ENCODE measurements around the gene ADGRL1.
"Not testable (repeated sequence)": the region's sequence is repeated elsewhere in the genome, so short reads cannot be mapped to it uniquely, and the experiment has no call there.

The ADGRL1 gene

GRCh38 chr19:14158276-14159023 lies 47.5 kb downstream of the ADGRL1 start:
- no peak for DNase-seq

GRCh38 chr19:14156971-14157717 lies 48.8 kb downstream of the ADGRL1 start:
- DNase-seq = no peak

DNA sequence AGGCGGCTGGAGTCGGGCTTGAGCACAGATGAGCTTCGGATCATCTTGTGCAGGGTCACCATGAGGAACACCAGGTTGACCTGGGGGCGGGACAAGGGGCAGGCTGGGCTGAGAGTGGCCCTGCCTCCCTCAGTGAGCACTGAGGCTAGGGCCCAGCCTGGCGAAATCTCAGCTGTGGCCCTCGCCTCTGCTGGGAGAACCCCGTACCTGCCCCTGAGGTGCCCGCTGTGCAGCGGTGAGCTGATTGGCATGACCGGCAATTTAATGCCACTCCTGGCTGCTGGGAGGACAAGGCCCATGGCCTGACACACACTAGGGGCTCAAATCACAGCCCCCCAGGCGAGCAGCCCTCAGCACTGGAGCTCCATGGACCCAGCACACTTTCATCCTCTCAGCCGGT lies 49.8 kb downstream of the ADGRL1 start:
- DNase-seq = no peak

DNA sequence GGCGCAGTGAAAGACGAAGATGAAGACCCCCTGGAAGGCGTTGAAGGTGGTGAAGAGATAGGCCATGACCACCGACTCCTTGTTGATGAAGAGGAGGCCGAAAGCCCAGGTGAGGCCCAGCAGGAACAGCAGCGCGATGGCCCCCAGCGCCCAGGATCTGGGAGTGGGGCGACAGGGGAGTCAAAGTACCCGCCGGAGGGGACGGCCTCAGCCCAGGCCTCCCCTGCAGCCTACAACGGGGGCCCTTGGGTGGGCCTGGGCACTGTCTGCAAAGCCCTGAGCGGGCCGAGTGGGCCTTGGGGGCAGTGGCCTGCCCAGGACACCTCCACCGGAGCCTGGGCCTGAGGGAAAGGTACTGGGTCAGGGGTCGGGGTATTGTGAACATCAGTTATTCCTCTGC lies 50.6 kb downstream of the ADGRL1 start:
- DNase-seq = no peak

GRCh38 chr19:14152713-14153112 lies 53.3 kb downstream of the ADGRL1 start:
- DNase-seq = no peak

DNA sequence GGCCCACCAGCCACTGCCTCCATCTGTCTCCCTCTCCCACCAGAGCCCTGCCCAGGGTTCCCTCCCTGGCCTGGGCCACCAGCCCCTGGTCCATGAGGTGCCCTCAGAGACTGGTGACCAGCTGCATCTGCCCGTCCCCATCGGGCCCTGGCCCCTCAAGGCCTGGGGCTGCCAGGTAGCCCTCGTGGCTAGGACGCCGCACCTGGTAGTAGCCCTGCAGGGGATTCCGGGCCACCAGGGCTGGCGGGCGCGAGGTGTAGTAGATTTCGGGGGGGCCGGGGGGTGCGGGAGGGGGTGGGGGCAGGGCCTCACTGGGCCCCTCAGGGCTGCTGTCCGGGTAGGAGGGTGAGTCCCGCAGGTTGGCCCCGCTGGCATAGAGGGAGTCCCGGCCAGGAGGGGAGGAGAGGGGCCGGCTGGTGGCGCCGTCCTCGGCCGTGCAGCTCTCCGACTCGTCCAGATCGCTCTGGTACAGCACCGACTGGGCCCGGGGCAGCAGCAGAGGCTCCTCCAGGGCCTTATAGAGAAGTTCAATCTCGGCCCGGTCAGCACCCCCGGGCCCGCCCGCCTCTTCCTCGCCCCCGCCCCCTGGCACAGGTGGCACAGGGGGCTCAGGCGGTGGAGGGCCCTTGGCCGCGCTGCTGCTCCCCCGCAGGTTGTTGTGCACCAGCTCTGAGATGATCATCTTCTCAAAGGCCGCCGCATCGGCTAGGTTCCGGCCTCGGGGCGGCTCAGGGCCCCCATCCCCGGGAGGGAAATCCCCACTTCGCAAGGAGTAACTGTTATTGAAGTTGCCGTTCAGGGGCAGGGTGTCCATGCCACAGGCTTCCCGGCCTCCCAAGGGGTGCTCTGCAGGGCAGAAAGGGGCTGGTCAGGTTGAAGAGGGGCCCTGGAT lies 55.0 kb downstream of the ADGRL1 start:
- DNase-seq = no peak

DNA sequence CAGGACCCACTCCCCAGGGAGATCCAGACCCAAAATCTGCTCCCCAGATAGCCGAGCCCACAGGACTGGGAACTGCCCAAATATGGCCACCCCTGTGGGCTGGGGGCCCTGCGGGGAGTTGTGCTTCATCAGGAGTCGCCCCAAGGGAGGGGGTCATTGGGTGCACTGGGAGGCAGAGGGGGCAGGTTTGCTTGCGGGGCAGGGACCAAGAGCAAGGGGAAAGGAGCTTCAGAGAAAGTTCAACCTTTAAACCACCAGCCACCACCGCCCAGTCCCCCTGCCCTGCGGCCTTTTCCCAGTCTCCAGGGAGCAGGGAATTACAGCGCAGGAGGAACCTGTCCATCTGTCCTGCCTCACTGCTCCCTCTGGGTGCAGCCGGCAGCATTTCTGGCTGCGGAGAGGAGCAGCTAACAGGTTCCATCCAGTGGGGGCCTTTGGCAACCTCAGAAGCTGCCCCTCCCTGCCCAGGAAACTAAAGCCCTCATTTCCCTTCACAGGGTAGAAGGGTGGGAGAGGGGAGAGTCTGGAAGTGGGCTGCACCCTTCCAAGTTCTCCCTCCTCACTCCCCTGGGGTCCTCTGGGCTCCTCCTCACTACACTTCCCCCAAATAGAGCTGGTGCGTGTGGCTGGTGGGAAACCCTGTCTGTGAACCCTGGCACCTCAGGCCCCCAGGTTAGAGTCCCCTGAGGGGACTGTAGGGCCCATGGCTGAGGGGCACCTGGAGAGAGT lies 55.8 kb downstream of the ADGRL1 start:
- no peak for DNase-seq

GRCh38 chr19:14149509-14149994 lies 56.4 kb downstream of the ADGRL1 start:
- no peak for DNase-seq

GRCh38 chr19:14148751-14149410 lies 57.1 kb downstream of the ADGRL1 start:
- no peak for DNase-seq

GRCh38 chr19:14147797-14148605 lies 58.0 kb downstream of the ADGRL1 start:
- DNase-seq = peak; percentile 83

DNA sequence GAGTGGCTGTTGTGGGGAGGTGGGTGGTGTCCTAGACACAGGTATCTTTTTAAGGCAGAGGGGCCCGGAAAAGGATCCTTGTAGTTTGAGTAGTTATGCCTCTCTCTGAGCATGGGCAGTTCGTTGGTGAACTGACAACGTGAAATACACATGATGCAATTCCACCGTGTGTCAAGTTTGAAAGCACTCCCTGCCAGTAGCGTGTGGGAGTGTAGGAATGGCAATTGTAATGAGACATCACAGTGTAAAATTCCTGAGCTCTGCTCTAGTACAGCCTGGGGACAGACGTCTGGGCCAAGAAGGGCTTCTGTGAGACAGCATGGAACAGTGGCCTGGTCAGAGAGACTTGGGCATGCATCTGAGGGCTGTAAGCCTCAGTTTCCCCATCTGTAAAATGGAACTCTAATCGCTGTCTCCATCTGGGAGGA lies 59.2 kb downstream of the ADGRL1 start:
- peak; percentile 77 for DNase-seq

- not testable (repeated sequence) for DNase-seq
These were observed 59.8 kb downstream of the ADGRL1 start for GRCh38 chr19:14146169-14146568.

DNA sequence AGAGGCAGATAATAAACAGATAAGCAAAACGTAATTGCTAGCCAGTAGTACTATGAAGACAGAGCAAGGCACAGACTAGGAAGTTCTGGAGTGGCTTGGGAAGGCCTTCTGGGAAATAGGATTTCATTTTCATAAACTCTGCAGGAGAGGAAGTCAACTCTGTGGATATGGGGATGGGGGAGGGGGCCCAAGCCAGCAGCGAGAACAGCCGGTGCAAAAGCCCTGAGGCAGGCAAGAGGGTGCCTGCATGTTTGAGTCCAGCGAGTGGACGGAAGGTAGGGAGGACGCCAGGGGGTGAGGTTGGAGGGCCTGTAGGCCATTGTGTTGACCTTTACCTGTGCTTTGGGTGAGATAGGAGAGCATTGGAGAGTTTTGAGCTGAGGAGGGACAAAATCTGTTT lies 60.6 kb downstream of the ADGRL1 start:
- no peak for DNase-seq

DNA sequence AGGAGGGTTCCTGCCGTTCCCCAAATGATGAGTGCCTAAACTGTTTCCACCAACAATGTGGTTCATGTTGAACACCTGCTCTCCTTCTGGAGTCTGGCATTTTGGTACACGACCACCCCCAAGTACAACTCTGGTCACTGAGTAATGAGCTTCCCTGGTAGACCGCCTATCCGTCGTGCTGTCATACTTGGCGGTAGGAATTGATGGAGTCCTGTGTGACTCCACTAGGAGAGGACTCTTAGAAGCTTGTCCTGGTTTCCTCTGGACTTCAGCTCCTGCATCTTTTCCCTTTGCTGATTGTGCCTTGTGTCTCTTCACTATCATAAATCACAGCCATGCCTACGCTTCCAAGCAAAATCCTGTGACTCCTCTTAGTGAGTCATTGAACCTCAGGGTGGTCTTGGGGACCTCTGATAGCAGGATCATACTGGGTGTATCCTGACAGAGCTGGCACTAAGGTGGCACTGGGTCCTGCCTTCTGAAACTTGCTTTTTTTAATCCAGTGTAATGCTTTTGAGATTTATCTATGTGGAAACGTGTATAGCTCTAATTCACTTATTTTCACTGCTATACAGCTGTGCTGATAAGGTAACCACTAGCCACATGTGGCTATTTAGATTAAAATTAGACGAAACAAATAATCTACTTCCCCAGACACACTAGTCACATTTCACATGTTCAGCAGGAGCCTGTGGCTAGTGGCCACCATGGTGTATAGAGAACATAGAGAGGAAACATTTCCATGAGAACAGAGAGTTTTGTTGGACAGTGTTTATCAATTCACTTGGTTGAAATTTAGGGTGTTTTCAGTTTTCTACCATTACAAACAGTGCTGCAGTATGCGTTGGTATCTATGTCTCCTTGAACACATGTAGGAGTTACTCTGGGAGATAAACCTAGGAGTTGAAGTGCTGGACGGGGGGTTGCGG lies 63.4 kb downstream of the ADGRL1 start:
- DNase-seq = no peak

DNA sequence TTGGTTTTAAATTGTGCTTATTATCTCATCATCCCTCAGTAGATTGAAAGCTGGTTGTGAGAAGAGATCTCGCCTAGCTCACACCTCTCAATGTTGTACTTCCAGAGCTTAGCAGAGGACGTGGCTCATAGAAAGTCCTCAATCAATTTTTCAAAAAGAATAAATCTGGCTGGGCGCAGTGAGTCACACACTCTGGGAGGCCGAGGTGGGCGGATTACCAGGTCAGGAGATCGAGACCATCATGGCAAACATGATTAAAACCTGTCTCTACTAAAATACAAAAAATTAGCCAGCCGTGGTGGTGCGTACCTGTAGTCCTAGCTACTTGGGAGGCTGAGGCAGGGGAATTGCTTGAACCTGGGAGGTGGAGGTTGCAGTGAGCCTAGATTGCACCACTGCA lies 64.9 kb downstream of the ADGRL1 start:
- no peak for DNase-seq

DNA sequence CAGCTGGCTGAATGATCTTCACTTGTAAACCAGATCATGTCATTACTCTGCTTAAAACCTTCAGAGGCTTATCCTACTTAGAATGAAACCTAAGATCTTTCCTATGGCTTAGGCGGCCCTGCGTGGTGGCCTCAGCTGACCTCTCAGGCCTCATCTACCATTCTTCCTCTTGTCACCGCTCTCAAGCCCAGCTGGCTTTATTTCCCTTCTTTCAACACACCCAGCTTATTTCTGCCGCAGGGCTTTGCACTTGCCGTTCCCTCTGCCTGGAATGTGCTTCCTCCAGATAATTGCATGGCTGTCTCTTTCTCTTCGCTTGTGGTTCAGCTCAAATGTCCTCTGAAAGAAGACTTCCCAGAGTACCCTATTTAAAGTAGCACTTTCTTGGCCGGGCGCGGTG lies 66.0 kb downstream of the ADGRL1 start:
- DNase-seq = peak; percentile 83

DNA sequence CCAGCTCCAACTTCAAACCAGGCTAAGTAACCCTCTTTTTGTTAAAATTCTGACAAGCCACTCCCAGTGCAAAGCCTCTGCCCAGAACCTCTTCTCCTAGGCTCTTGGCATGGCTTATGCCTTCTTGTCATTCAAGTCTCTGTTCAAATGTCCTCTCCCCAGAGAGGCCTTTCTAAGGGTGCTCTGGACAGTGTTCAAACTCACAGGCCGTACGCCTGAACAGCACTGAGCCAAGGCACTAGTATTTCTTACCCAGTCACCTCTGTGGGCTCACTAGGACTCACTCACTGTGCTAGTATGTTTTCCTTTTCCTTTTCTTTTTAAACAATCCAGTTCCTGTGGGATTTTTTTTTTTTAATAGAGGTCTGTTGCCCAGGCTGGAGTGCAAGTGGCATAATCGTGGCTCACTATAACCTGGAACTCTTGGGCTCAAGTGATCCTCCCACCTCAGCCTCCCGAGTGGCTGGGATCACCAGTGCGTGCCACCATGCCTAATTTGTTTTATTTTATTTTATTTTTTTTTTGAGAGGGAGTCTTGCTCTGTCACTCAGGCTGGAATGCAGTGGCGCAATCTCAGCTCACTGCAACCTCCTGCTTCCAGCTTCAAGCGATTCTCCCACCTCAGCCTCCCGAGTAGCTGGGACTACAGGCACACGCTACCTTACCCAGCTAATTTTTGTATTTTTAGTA lies 67.2 kb downstream of the ADGRL1 start:
- DNase-seq = no peak

DNA sequence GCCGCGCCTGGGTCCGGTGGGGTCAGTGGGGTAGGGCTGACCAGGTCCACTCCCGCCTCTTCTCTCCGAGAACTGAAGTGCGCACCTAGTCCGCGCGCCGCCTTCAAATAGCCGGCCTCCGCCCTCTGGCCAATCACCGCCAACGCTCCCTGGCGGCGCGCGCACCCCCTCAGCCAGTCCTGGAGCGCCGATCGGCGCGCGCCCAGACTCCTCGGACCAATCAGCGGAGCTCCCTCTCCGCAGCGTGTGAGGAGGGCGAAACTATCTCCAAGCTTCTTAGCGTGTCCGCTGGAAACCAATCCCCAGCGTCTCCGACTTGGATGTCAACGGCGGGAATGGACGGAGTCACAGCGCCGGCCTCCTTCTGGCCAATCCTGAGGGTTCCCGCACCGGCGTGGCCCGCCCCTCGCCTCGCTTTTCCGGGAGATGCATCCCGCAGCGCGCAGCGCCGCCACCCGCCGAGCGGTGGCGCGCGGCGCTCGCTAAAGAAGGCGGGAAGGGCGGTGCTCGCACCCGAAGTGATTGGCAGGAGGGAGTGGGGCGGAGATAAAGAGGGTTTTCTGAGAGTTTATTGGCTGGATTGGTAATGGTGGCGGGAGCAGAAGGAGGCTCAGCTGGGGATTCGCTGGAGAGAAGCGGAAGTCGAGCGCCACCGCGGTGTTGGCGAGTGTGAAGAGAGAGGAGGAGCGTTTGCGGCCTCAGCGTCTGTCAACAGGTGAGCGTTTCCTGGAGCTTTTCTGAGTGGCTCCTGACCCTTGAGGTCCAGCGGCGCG lies 69.3 kb downstream of the ADGRL1 start, which contains the start of gene ASF1B:
Gene ASF1B (minus strand): TSS at position 81 of the 773 bp plus-strand sequence. CDS start 133 bp downstream, outside the sequence.
- peak; percentile 100 for DNase-seq
